Measurements from ENCODE around the gene VPS16. TPM values are rescaled to one million over a fixed set of nuclear protein-coding genes. Genes with fewer than 3 reads are reported as not detected.

Gene VPS16
- total RNA-seq, 2 experiments from 2014 or later, result 32.6 to 39.0 TPM

- no peak within 1 kb of the TSS for H3K27ac ChIP-seq (ENCODE audit: low read depth, low read length, poor library complexity, severe bottlenecking)
- TF ChIP-seq CTCF (conservative IDR thresholded peaks at IDR 0.05; ENCODE audit: low read length) (no peak), EZH2phosphoT487 (IDR thresholded peaks at IDR 0.05; ENCODE audit: borderline replicate concordance, low read depth, low read length) (no peak)
- POLR2A ChIA-PET, result no interaction called here
- CTCF ChIA-PET (ENCODE audit: unreplicated experiment), result no interaction called here
- intact Hi-C loops (cut with micrococcal nuclease; ENCODE audit: unreplicated experiment), result no loop called here
- no peak for DNase-seq (ENCODE audit: low spot score)
- H3K9me3 ChIP-seq (ENCODE audit: low read length), result 0 out of 2 replicates have a peak, but pooled peaks cover 6% of the 10 kb centered on the region
- H3K4me2 ChIP-seq (ENCODE audit: low read length), result no peak within 1 kb of the TSS
- H3K4me3 ChIP-seq (ENCODE audit: low read depth, low read length, poor library complexity, severe bottlenecking), result no peak within 1 kb of the TSS
- no peaks in the 10 kb centered on the region for H3K36me3 ChIP-seq (ENCODE audit: insufficient read depth, low read length)
- H2AFZ ChIP-seq (ENCODE audit: low read length), result no peak within 1 kb of the TSS
- no peaks in the 10 kb centered on the region for H3K79me2 ChIP-seq (ENCODE audit: insufficient read depth, low read depth, low read length)
- no peaks in the 10 kb centered on the region for H3K9me2 ChIP-seq (ENCODE audit: insufficient read depth, low read length)
- no peaks in the 10 kb centered on the region for H3K4me1 ChIP-seq (ENCODE audit: insufficient read depth, low read length, poor library complexity, severe bottlenecking)
- no peaks in the 10 kb centered on the region for H4K20me1 ChIP-seq (ENCODE audit: insufficient read depth, low read length)
- no TSS peak for BruUV-seq (replicated peaks)
These were observed 25.9 kb upstream of the VPS16 start, which contains the start of gene C20orf141 for GRCh38 chr20:2814587-2815051. C20orf141 (plus strand) TSS chr20:2814987; CDS start chr20:2815185, 198 bp downstream.

GRCh38 chr20:2815242-2815900 is 25.2 kb upstream of the VPS16 start:
- Histone ChIP-seq H3K27ac (ENCODE audit: low read depth, low read length, poor library complexity, severe bottlenecking) (no peak overlapping the region), H3K4me3 (ENCODE audit: low read depth, low read length, poor library complexity, severe bottlenecking) (no peak overlapping the region), H3K4me2 (ENCODE audit: low read length) (no peak overlapping the region), H3K9me3 (ENCODE audit: low read length) (0 out of 2 replicates have a peak, but pooled peaks cover 6% of the 10 kb centered on the region), H3K36me3 (ENCODE audit: insufficient read depth, low read length) (no peaks in the 10 kb centered on the region), H4K20me1 (ENCODE audit: insufficient read depth, low read length) (no peaks in the 10 kb centered on the region), H2AFZ (ENCODE audit: low read length) (no peak overlapping the region), H3K9me2 (ENCODE audit: insufficient read depth, low read length) (no peaks in the 10 kb centered on the region), H3K4me1 (ENCODE audit: insufficient read depth, low read length, poor library complexity, severe bottlenecking) (no peaks in the 10 kb centered on the region), H3K79me2 (ENCODE audit: insufficient read depth, low read depth, low read length) (no peaks in the 10 kb centered on the region)
- intact Hi-C loops (cut with micrococcal nuclease; ENCODE audit: unreplicated experiment), result no loop called here
- DNase-seq (ENCODE audit: low spot score), result no peak
- no TSS peak for BruUV-seq (replicated peaks)
- ChIA-PET CTCF (ENCODE audit: unreplicated experiment) (no interaction called here), POLR2A (no interaction called here)
- TF ChIP-seq CTCF (conservative IDR thresholded peaks at IDR 0.05; ENCODE audit: low read length) (no peak), EZH2phosphoT487 (IDR thresholded peaks at IDR 0.05; ENCODE audit: borderline replicate concordance, low read depth, low read length) (no peak)

- H3K36me3 ChIP-seq (ENCODE audit: insufficient read depth, low read length), result no peaks in the 10 kb centered on the region
- no peaks in the 10 kb centered on the region for H4K20me1 ChIP-seq (ENCODE audit: insufficient read depth, low read length)
- DNase-seq (ENCODE audit: low spot score), result no peak
- no peaks in the 10 kb centered on the region for H3K9me2 ChIP-seq (ENCODE audit: insufficient read depth, low read length)
- H3K9me3 ChIP-seq (ENCODE audit: low read length), result 0 out of 2 replicates have a peak, but pooled peaks cover 6% of the 10 kb centered on the region
- no peak within 1 kb of the TSS for H2AFZ ChIP-seq (ENCODE audit: low read length)
- intact Hi-C loops (cut with micrococcal nuclease; ENCODE audit: unreplicated experiment), result no loop called here
- TF ChIP-seq CTCF (conservative IDR thresholded peaks at IDR 0.05; ENCODE audit: low read length), result no peak
- no peak for TF ChIP-seq EZH2phosphoT487 (IDR thresholded peaks at IDR 0.05; ENCODE audit: borderline replicate concordance, low read depth, low read length)
- no peak within 1 kb of the TSS for H3K27ac ChIP-seq (ENCODE audit: low read depth, low read length, poor library complexity, severe bottlenecking)
- no peaks in the 10 kb centered on the region for H3K4me1 ChIP-seq (ENCODE audit: insufficient read depth, low read length, poor library complexity, severe bottlenecking)
- no peak within 1 kb of the TSS for H3K4me2 ChIP-seq (ENCODE audit: low read length)
- CTCF ChIA-PET (ENCODE audit: unreplicated experiment), result no interaction called here
- no peak within 1 kb of the TSS for H3K4me3 ChIP-seq (ENCODE audit: low read depth, low read length, poor library complexity, severe bottlenecking)
- no peaks in the 10 kb centered on the region for H3K79me2 ChIP-seq (ENCODE audit: insufficient read depth, low read depth, low read length)
- POLR2A ChIA-PET, result no interaction called here
- BruUV-seq (replicated peaks), result no TSS peak
These were observed 24.4 kb upstream of the VPS16 start, which contains the start of gene TMEM239 for GRCh38 chr20:2816030-2816582. TMEM239 (plus strand) TSS chr20:2816364; CDS start chr20:2816555, 191 bp downstream.
